LNCAP (cell line): ENCODE results near the gene PROCA1.

ENCODE experiments used
- CTCF ChIP-seq: fragments of 450-650 bp; IDR thresholded peaks from 2 replicates; pipeline ENCODE4 v1.5.1; 2017; ENCODE audit warnings: mild to moderate bottlenecking

The PROCA1 gene

GRCh38 chr17:28706471-28707338 is 5.0 kb downstream of the PROCA1 start:
- TF ChIP-seq CTCF = no peak

GRCh38 chr17:28705728-28706334 is 5.9 kb downstream of the PROCA1 start:
- TF ChIP-seq CTCF = no peak

GRCh38 chr17:28705074-28705659 is 6.5 kb downstream of the PROCA1 start:
- no peak for TF ChIP-seq CTCF

GRCh38 chr17:28704219-28704858 is 7.3 kb downstream of the PROCA1 start:
- no peak for TF ChIP-seq CTCF

GRCh38 chr17:28703552-28704218 is 8.0 kb downstream of the PROCA1 start:
- TF ChIP-seq CTCF = no peak

GRCh38 chr17:28702752-28703150 is 8.9 kb downstream of the PROCA1 start:
- TF ChIP-seq CTCF = no peak
